HG03159 (cell line): ENCODE measurements around the gene MBD3.

ENCODE experiments used
- ATAC-seq: cut with Tn5 transposase; IDR thresholded peaks from one replicate; pipeline ENCODE4 v1.9.1; 2021; ENCODE audit warnings: mild to moderate bottlenecking, moderate library complexity; ENCODE audit not compliant: unreplicated experiment

The MBD3 gene

GRCh38 chr19:1601613-1602064, 9.0 kb upstream of the MBD3 start:
- no peak for ATAC-seq

- no peak for ATAC-seq
Measured at GRCh38 chr19:1599460-1599846, 6.8 kb upstream of the MBD3 start.

GRCh38 chr19:1598777-1599459, 6.3 kb upstream of the MBD3 start:
- ATAC-seq, result no peak

GRCh38 chr19:1593501-1593772, 772 bp upstream of the MBD3 start:
- no peak for ATAC-seq

GRCh38 chr19:1592024-1592754, 476 bp downstream of the MBD3 start:
- ATAC-seq, result peak; percentile 69

GRCh38 chr19:1591421-1592023, 1.1 kb downstream of the MBD3 start:
- ATAC-seq, result no peak

GRCh38 chr19:1590641-1591397, 1.8 kb downstream of the MBD3 start:
- no peak for ATAC-seq

GRCh38 chr19:1587872-1588271, 4.8 kb downstream of the MBD3 start:
- ATAC-seq, result no peak

- no peak for ATAC-seq
Measured at GRCh38 chr19:1585243-1585580, 7.5 kb downstream of the MBD3 start.

- ATAC-seq, result no peak
Measured at GRCh38 chr19:1584500-1585242, 8.0 kb downstream of the MBD3 start.

GRCh38 chr19:1582201-1582600, 10.5 kb downstream of the MBD3 start:
- no peak for ATAC-seq

- ATAC-seq, result no peak
Measured at GRCh38 chr19:1580957-1581356, 11.7 kb downstream of the MBD3 start.

GRCh38 chr19:1580382-1580781, 12.3 kb downstream of the MBD3 start:
- ATAC-seq, result no peak

GRCh38 chr19:1579222-1579621, 13.4 kb downstream of the MBD3 start:
- ATAC-seq, result no peak

GRCh38 chr19:1577929-1578618, 14.6 kb downstream of the MBD3 start:
- ATAC-seq, result no peak

- no peak for ATAC-seq
Measured at GRCh38 chr19:1577090-1577928, 15.4 kb downstream of the MBD3 start.

GRCh38 chr19:1576242-1577089, 16.2 kb downstream of the MBD3 start:
- ATAC-seq, result no peak

- ATAC-seq, result no peak
Measured at GRCh38 chr19:1575323-1576241, 17.1 kb downstream of the MBD3 start.
